ENCODE data around the gene F11R. TPM values are rescaled to one million over a fixed set of nuclear protein-coding genes. Genes with fewer than 3 reads are reported as not detected.
"Not testable (repeated sequence)": the region's sequence is repeated elsewhere in the genome, so short reads cannot be mapped to it uniquely, and the experiment has no call there.

Gene F11R
- total RNA-seq: 28.3 TPM
- polyA plus RNA-seq: 43.0 TPM
- long read RNA-seq, donor 1: 0 reads
- long read RNA-seq, donor 2, partial matches to known transcripts: 22 of 22 reads
- long read RNA-seq, donor 2, other reads (novel, unspliced or antisense): 0 of 22 reads
- long read RNA-seq, donor 3: 0 reads
- long read RNA-seq, donor 4: 0 reads
- long read RNA-seq, donor 5, partial matches to known transcripts: 15 of 15 reads
- long read RNA-seq, donor 5, other reads (novel, unspliced or antisense): 0 of 15 reads
- long read RNA-seq, donor 6, partial matches to known transcripts: 0 of 7 reads
- long read RNA-seq, donor 6, other reads (novel, unspliced or antisense): 7 of 7 reads
- long read RNA-seq, donor 7: 0 reads
- long read RNA-seq, donor 8: 0 reads
- long read RNA-seq, donor 9: 0 reads
- long read RNA-seq, donor 10, partial matches to known transcripts: 7 of 7 reads
- long read RNA-seq, donor 10, other reads (novel, unspliced or antisense): 0 of 7 reads

GRCh38 chr1:161020509-161021164 is at the start of gene F11R:
Gene F11R, minus strand, starts transcription at chr1:161021152. Its CDS starts 79 bp downstream, at chr1:161021073.
- Histone ChIP-seq H3K9me3 (ENCODE audit: control insufficient read depth in 2 of 2, insufficient read depth in 1 of 2, low read length in 1 of 2) (no peaks in the 10 kb centered on the region), H3K27me3 (ENCODE audit: control insufficient read depth in 2 of 2, insufficient read depth in 1 of 2, low read length in 1 of 2) (peaks cover 0 to 6% of the 10 kb centered on the region in 2 donors), H3K27ac (ENCODE audit: low read depth in 1 of 2, low read length in 1 of 2) (peak within 1 kb of the TSS; percentile 71 to 83), H3K36me3 (ENCODE audit: control insufficient read depth in 2 of 2, insufficient read depth in 2 of 2, low read length in 1 of 2) (no peaks in the 10 kb centered on the region), H3K4me3 (ENCODE audit: low read length in 2 of 2) (peak within 1 kb of the TSS; percentile 60 to 65), H3K4me1 (ENCODE audit: control insufficient read depth in 2 of 2, insufficient read depth in 2 of 2, low read length in 2 of 2) (peaks cover 4 to 28% of the 10 kb centered on the region in 2 donors)
- WGBS: under 1% methylated on average over 36 of the region's 36 CpGs
- DNase-seq (ENCODE audit: low read depth in 6 of 9, low spot score in 9 of 9): peak in 1 of 9 donors; percentile 19

- Histone ChIP-seq H3K4me3 (ENCODE audit: low read length in 2 of 2) (peak within 1 kb of the TSS; percentile 84 to 87), H3K9me3 (ENCODE audit: control insufficient read depth in 2 of 2, insufficient read depth in 1 of 2, low read length in 1 of 2) (peaks cover 0 to 3% of the 10 kb centered on the region in 2 donors), H3K36me3 (ENCODE audit: control insufficient read depth in 2 of 2, insufficient read depth in 2 of 2, low read length in 1 of 2) (peaks cover 3 to 12% of the 10 kb centered on the region in 2 donors), H3K27ac (ENCODE audit: low read depth in 1 of 2, low read length in 1 of 2) (peak within 1 kb of the TSS; percentile 94), H3K27me3 (ENCODE audit: control insufficient read depth in 2 of 2, insufficient read depth in 1 of 2, low read length in 1 of 2) (no peaks in the 10 kb centered on the region), H3K4me1 (ENCODE audit: control insufficient read depth in 2 of 2, insufficient read depth in 2 of 2, low read length in 2 of 2) (peaks cover 25 to 54% of the 10 kb centered on the region in 2 donors)
- DNase-seq (ENCODE audit: low read depth in 6 of 9, low spot score in 9 of 9): peak; percentile 57 to 93 (median 80)
- WGBS: 14% methylated on average over 9 of the region's 9 CpGs
Measured at GRCh38 chr1:161069731-161070270, 48.8 kb upstream of the F11R start, which contains the start of gene ARHGAP30. Gene ARHGAP30, minus strand, starts transcription at chr1:161069891. Its CDS starts 267 bp downstream, at chr1:161069624.

DNA sequence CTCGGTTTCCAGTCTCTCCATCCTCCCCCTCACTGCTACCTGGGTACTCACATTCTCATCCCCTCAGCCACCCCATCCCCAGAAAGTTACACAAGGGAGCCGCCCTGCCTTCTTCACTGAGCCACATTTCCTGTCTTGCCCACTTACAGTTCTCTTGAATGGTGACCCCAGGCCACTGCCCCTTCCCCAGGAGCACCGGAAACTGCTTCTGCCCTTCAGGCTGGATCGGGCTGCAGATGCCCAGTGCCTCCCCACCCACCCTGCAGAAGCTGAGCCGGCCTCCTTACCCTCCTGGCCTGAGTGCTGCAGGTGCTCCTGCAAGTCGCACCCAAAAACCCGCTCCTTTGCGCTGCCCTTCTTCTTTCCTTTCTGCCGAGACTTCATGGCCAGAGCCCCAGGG is 48.3 kb upstream of the F11R start:
- peak overlapping the region; percentile 94 for H3K27ac ChIP-seq (ENCODE audit: low read depth in 1 of 2, low read length in 1 of 2)
- 7% methylated on average over 9 of the region's 9 CpGs for WGBS

GRCh38 chr1:161068306-161069234 is 47.6 kb upstream of the F11R start:
- DNase-seq (ENCODE audit: low read depth in 6 of 9, low spot score in 9 of 9): peak; percentile 57 to 91 (median 75)
- WGBS: 7% methylated on average over 10 of the region's 10 CpGs
- peaks cover 25 to 54% of the 10 kb centered on the region in 2 donors for H3K4me1 ChIP-seq (ENCODE audit: control insufficient read depth in 2 of 2, insufficient read depth in 2 of 2, low read length in 2 of 2)

More for the DNA sequence above, 48.3 kb upstream of the F11R start:
- Histone ChIP-seq H3K9me3 (ENCODE audit: control insufficient read depth in 2 of 2, insufficient read depth in 1 of 2, low read length in 1 of 2) (peaks cover 0 to 3% of the 10 kb centered on the region in 2 donors), H3K27me3 (ENCODE audit: control insufficient read depth in 2 of 2, insufficient read depth in 1 of 2, low read length in 1 of 2) (no peaks in the 10 kb centered on the region), H3K4me1 (ENCODE audit: control insufficient read depth in 2 of 2, insufficient read depth in 2 of 2, low read length in 2 of 2) (peaks cover 25 to 54% of the 10 kb centered on the region in 2 donors), H3K4me3 (ENCODE audit: low read length in 2 of 2) (peak overlapping the region; percentile 84 to 87), H3K36me3 (ENCODE audit: control insufficient read depth in 2 of 2, insufficient read depth in 2 of 2, low read length in 1 of 2) (peaks cover 3 to 14% of the 10 kb centered on the region in 2 donors)
- peak in 2 of 9 donors; percentile 25 to 46 for DNase-seq (ENCODE audit: low read depth in 6 of 9, low spot score in 9 of 9)

GRCh38 chr1:161066694-161067093 is 45.7 kb upstream of the F11R start:
- WGBS: 86% methylated on average over 3 of the region's 3 CpGs
- peak overlapping the region in 1 of 2 donors; percentile 57 for H3K27ac ChIP-seq (ENCODE audit: low read depth in 1 of 2, low read length in 1 of 2)
- no peak overlapping the region for H3K4me3 ChIP-seq (ENCODE audit: low read length in 2 of 2)
- H3K4me1 ChIP-seq (ENCODE audit: control insufficient read depth in 2 of 2, insufficient read depth in 2 of 2, low read length in 2 of 2): peaks cover 22 to 52% of the 10 kb centered on the region in 2 donors
- peaks cover 10 to 26% of the 10 kb centered on the region in 2 donors for H3K36me3 ChIP-seq (ENCODE audit: control insufficient read depth in 2 of 2, insufficient read depth in 2 of 2, low read length in 1 of 2)
- no peaks in the 10 kb centered on the region for H3K27me3 ChIP-seq (ENCODE audit: control insufficient read depth in 2 of 2, insufficient read depth in 1 of 2, low read length in 1 of 2)
- H3K9me3 ChIP-seq (ENCODE audit: control insufficient read depth in 2 of 2, insufficient read depth in 1 of 2, low read length in 1 of 2): no peaks in the 10 kb centered on the region
- peak in 1 of 9 donors; percentile 13 for DNase-seq (ENCODE audit: low read depth in 6 of 9, low spot score in 9 of 9)

More at GRCh38 chr1:161068306-161069234, 47.6 kb upstream of the F11R start:
- no peaks in the 10 kb centered on the region for H3K27me3 ChIP-seq (ENCODE audit: control insufficient read depth in 2 of 2, insufficient read depth in 1 of 2, low read length in 1 of 2)
- peaks cover 3 to 20% of the 10 kb centered on the region in 2 donors for H3K36me3 ChIP-seq (ENCODE audit: control insufficient read depth in 2 of 2, insufficient read depth in 2 of 2, low read length in 1 of 2)
- no peaks in the 10 kb centered on the region for H3K9me3 ChIP-seq (ENCODE audit: control insufficient read depth in 2 of 2, insufficient read depth in 1 of 2, low read length in 1 of 2)
- H3K27ac ChIP-seq (ENCODE audit: low read depth in 1 of 2, low read length in 1 of 2): peak overlapping the region; percentile 94
- H3K4me3 ChIP-seq (ENCODE audit: low read length in 2 of 2): peak overlapping the region; percentile 84 to 87

DNA sequence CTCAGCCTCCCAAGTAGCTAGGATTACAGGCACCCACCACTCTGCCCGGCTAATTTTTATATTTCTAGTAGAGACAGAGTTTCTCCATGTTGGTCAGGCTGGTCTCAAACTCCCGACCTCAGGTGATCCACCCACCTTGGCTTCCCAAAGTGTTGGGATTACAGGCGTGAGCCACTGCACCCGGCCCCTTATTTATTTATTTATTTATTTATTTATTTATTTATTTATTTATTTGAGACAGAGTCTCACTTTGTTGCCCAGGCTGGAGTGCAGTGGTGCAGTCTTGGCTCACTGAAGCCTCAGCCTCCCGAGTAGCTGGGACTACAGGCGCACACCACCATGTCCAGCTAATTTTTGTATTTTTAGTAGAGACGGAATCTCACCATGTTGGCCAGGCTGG is 44.7 kb upstream of the F11R start:
- H3K4me1 ChIP-seq (ENCODE audit: control insufficient read depth in 2 of 2, insufficient read depth in 2 of 2, low read length in 2 of 2): peaks cover 22 to 43% of the 10 kb centered on the region in 2 donors
- not testable (repeated sequence) for H3K27me3 ChIP-seq (ENCODE audit: control insufficient read depth in 2 of 2, insufficient read depth in 1 of 2, low read length in 1 of 2); H3K9me3 ChIP-seq (ENCODE audit: control insufficient read depth in 2 of 2, insufficient read depth in 1 of 2, low read length in 1 of 2); DNase-seq (ENCODE audit: low read depth in 6 of 9, low spot score in 9 of 9); H3K4me3 ChIP-seq (ENCODE audit: low read length in 2 of 2); H3K27ac ChIP-seq (ENCODE audit: low read depth in 1 of 2, low read length in 1 of 2)
- peaks cover 10 to 26% of the 10 kb centered on the region in 2 donors for H3K36me3 ChIP-seq (ENCODE audit: control insufficient read depth in 2 of 2, insufficient read depth in 2 of 2, low read length in 1 of 2)
- WGBS: 98% methylated on average over 7 of the region's 7 CpGs

DNA sequence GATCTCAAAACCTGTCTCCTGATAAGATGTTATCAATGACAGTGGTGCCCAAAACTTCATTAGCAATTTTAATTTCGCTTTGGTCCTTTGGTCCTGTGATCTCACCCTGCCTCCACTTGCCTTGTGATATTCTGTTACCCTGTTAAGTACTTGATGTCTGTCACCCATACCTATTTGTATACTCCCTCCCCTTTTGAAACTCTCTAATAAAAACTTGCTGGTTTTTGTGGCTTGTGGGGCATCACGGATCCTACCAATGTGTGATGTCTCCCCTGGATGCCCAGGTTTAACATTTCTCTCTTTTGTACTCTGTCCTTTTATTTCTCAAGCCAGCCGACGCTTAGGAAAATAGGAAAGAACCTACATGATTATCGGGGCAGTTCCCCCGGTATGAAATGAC is 43.0 kb upstream of the F11R start:
- peaks cover 21 to 39% of the 10 kb centered on the region in 2 donors for H3K36me3 ChIP-seq (ENCODE audit: control insufficient read depth in 2 of 2, insufficient read depth in 2 of 2, low read length in 1 of 2)
- H3K4me1 ChIP-seq (ENCODE audit: control insufficient read depth in 2 of 2, insufficient read depth in 2 of 2, low read length in 2 of 2): peaks cover 15 to 31% of the 10 kb centered on the region in 2 donors
- WGBS: 93% methylated on average over 6 of the region's 6 CpGs
- not testable (repeated sequence) for H3K27ac ChIP-seq (ENCODE audit: low read depth in 1 of 2, low read length in 1 of 2); DNase-seq (ENCODE audit: low read depth in 6 of 9, low spot score in 9 of 9); H3K27me3 ChIP-seq (ENCODE audit: control insufficient read depth in 2 of 2, insufficient read depth in 1 of 2, low read length in 1 of 2); H3K4me3 ChIP-seq (ENCODE audit: low read length in 2 of 2); H3K9me3 ChIP-seq (ENCODE audit: control insufficient read depth in 2 of 2, insufficient read depth in 1 of 2, low read length in 1 of 2)

- H3K4me1 ChIP-seq (ENCODE audit: control insufficient read depth in 2 of 2, insufficient read depth in 2 of 2, low read length in 2 of 2): peaks cover 0 to 6% of the 10 kb centered on the region in 2 donors
- DNase-seq (ENCODE audit: low read depth in 6 of 9, low spot score in 9 of 9): no peak
- no peak overlapping the region for H3K4me3 ChIP-seq (ENCODE audit: low read length in 2 of 2)
- H3K9me3 ChIP-seq (ENCODE audit: control insufficient read depth in 2 of 2, insufficient read depth in 1 of 2, low read length in 1 of 2): no peaks in the 10 kb centered on the region
- H3K36me3 ChIP-seq (ENCODE audit: control insufficient read depth in 2 of 2, insufficient read depth in 2 of 2, low read length in 1 of 2): peaks cover 32 to 48% of the 10 kb centered on the region in 2 donors
- 97% methylated on average over 4 of the region's 4 CpGs for WGBS
- H3K27me3 ChIP-seq (ENCODE audit: control insufficient read depth in 2 of 2, insufficient read depth in 1 of 2, low read length in 1 of 2): no peaks in the 10 kb centered on the region
- H3K27ac ChIP-seq (ENCODE audit: low read depth in 1 of 2, low read length in 1 of 2): no peak overlapping the region
Measured at GRCh38 chr1:161061419-161061818, 40.5 kb upstream of the F11R start.
